HG03432 (cell line): ENCODE measurements around the gene TRIM16.
"Not testable (repeated sequence)": the region's sequence is repeated elsewhere in the genome, so short reads cannot be mapped to it uniquely, and the experiment has no call there.

ENCODE experiments used
- ATAC-seq: cut with Tn5 transposase; IDR thresholded peaks from one replicate; pipeline ENCODE4 v1.9.1; 2021; ENCODE audit warnings: mild to moderate bottlenecking, moderate library complexity; ENCODE audit not compliant: unreplicated experiment

Gene TRIM16

DNA sequence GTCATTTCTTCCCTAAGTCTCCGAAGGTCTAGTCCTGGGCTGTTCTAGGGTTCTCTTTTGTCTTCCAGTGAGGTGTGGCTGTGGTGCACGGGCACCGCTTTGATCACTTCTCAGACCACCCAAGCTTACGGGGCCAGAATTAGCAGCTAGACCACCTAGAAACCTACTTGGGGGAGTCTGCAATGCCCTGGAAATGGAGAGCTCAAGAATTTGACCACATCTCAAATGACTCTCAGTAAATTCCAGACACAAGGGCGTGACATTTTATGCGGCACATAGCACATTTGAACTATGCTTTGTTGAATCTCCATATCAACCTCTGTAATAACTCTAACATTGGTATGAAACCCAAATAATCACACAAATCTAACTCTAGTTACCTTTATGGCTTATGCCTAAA lies 24.9 kb downstream of the TRIM16 start:
- no peak for ATAC-seq

DNA sequence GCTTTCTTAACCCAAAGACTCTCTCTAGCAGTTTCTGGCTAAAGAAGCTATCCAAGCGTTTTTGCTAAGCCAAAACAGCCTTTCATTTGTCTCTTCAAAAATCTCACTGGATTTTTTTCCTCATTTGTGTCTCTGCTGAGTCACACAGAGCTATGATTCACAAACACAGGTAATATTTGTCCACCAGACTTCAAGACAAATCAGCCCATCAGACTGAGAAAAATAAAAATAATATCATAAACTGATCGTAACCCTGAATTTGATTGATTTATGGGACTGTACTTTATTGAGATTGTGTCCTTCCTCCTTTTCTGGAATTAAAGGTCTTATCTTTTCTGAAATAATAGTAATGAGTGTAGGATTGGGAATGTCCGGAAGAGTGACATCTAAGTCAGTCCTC lies 25.8 kb downstream of the TRIM16 start:
- ATAC-seq: no peak

DNA sequence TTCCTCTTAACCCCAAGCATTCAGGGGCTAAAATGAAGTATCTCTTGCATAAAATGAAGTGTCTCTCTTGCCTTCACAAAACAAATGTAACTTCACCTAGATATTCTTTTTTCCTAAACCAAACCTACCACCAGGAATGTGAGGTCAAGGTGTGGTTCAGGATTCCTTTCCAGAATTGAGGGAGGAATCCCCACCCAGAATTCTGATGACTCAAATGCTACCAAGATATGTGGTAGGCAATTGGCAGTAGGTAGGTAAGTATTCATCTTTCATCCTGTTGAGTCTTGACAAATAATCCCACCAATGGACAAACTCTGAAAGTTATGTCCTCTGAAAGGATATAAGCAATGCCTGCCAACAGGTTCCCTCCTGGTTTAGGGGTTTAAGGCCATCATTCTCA lies 26.2 kb downstream of the TRIM16 start:
- ATAC-seq: no peak

DNA sequence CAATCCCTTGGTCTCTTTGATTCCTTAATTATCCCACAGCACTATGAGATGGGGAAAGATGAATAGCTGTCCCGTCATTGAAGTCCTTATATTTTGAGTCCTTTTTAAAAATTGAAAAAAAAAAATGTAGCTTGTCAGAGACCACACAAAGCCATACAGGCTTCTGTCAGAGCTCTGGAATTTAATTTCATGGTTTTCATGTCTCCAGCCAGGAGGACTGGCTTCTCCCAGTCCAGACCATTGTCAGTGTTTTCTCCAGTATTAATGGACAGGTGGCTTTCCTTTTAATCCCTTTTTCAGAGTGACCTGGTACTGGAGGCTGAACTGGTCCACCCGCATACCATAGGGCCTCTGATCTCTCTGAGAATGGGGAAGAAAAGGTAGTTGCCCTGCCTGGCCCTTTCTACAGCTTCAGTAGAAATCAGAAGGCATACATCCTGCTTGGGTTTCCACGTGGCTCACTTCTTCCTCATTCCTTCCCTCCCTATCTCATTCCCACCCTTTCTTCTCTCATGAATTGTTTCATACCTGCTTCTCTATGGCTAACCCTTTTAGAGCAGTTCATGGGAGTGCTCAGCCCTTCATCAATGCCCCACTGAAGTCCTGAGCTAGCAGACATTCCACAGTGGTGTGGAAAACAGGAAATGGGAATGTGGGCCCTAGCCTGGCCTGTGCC lies 29.1 kb downstream of the TRIM16 start:
- ATAC-seq: no peak

DNA sequence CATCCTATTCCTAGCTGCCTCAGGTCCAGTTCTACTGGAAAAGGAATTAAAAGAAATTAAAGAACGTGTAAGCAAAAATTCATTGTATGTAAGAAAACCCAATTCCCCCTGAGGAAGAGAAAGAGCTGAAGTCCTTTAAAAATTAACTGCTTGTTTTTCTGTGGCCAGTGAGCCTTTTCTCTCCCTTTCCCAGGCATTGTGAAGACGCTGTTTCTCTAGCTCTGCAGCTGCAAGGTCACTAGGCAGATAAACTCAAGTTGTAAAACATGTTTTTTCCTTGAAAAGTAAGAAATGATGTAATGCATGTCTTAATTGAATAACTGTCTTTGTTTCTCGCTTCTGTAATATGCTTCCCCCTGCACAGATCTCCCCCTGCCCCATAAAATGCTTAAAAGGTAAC lies 29.7 kb downstream of the TRIM16 start:
- not testable (repeated sequence) for ATAC-seq

DNA sequence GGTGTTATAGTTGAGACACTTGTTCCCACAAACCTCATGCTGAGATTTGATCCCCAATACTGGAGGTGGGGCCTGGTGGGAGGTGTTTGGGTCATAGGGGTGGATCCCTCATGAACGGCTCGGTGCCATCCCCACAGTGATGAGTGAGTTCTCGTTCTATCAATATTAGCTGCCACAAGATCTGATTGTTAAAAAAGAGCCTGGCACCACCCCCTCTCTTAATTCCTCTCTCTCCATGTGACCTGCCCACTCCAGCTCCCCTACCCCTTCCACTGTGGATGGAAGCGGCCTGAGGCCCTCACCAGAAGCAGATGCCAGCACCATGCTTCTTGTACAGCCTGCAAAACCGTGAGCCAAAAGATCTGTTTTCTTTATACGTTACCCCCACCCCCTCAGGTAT lies 31.2 kb downstream of the TRIM16 start:
- no peak for ATAC-seq

DNA sequence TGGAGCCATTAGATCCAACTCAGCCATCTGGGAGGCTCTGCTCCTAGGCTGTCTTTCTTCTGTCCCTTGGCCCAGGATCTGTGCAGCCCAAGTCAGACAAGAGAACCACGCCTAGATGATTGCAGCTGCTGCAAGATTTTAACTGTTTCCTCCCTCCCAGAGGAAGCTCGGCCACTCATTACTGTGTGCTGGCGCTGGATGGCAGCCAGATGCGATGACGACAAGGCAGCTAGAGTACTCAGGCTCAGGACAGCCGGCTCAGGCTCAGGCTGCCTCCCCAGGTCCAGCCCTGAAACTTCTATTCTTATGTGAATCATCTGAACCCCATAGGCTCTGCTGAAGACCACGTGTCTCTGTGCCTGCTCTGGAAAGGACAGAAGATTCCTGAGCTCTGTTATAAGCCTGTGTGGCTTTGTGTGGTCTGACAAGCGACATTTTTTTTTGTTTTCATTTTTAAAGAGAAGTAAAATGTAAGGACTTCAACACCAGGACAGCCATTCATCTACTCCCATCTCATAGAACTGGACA lies 32.5 kb downstream of the TRIM16 start:
- ATAC-seq: peak; percentile 86

DNA sequence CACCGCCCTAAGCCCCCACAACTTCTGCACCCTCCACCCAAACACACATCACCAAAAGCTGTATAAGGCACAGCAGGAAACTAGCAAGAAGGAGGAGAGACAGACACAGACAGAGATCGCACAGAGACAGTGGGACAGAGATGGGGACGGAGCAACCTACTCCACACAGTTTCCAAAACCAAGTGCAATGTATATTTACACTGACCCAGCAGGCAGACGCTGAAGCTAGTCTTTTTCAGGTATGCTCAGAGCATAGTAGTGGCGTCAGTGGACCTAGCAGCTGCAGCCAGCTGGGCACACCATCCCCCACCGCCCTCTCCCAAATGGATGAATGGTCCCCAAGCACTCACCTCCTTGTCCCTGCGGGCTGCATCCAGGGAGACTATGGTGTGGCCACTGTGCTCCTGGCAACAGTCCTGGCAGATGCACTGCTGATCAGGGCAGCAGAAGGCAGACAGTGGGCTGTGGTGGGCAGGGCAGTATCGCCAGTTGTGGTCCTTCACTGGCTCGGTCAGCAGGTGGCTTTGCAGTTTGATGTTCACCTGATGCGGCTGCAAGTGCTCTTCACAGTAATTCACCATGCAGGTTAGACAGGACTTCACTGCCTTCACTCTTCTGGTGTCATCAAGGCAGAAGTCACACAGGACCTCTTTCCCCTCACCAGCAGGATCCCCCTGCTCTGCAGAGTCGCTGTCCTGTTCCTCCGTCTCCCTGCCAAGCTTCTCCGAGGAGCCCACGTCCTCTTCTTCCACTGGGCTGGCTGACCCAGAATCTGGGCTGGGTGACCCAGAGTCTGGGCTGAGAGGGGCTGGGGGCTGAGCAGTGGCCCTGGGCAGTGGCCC lies 33.1 kb downstream of the TRIM16 start:
- no peak for ATAC-seq

DNA sequence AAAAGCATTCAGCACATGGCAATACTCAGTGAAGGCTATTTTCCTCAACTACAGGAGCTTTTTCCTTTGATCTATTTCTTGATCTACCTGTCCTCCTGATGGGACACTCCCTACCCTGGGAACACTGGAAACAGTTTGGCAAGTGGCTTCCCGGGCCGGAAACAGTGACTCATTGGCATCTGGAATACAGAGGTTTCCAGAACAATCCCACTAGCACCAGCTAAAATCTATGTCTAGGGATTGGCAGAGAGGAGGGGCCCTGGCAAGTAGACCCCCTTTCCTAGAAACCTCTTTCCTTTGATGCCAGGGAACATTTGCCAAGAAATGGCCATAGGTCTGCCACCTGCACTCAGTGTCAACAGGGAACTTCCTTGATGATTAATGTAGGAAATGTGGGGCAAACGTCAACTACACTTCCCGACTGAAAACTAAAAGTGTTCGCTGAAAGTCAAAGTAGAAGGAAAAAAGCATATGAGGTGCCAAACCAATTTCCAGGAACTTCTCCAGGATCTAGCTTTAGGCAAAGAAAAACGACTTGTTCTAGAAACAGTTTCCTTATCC lies 34.2 kb downstream of the TRIM16 start:
- no peak for ATAC-seq

DNA sequence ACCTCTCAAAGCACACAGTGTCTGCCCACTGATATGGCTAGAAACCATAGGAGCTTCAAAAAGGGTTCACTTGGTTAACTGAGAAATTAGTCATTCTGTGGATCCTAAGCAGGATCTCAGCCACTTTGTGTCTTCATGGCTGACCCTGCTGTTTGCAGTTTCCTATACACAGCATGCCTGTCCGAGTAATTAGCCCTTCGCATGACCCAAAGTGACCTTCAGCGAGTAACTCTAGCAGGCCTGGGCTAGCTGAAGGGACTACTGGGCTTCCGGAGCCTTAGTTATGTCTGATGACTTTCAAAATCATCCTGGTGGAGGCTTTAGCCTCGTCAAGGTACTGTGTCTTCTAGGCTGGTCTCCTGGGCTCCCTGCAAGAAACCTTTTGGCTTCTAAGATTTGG lies 35.7 kb downstream of the TRIM16 start:
- ATAC-seq: no peak

DNA sequence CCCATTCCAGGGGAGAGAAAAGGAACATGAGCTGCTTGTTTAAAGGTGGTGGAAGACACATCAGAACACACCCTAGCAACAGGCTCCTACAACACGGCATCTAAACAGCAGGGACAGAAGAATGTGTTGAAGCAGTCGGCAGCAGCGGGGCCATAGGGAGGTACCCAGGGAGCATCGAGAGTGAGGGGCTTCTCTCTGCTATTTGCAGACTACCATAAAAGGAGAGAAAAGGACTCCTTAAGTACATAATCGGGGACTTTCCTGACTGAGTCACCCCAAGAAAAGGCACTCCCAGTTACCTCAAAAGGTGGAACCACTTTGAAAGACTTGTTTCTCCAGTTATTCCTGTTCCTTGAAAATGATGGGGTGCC lies 38.2 kb downstream of the TRIM16 start:
- peak; percentile 47 for ATAC-seq

DNA sequence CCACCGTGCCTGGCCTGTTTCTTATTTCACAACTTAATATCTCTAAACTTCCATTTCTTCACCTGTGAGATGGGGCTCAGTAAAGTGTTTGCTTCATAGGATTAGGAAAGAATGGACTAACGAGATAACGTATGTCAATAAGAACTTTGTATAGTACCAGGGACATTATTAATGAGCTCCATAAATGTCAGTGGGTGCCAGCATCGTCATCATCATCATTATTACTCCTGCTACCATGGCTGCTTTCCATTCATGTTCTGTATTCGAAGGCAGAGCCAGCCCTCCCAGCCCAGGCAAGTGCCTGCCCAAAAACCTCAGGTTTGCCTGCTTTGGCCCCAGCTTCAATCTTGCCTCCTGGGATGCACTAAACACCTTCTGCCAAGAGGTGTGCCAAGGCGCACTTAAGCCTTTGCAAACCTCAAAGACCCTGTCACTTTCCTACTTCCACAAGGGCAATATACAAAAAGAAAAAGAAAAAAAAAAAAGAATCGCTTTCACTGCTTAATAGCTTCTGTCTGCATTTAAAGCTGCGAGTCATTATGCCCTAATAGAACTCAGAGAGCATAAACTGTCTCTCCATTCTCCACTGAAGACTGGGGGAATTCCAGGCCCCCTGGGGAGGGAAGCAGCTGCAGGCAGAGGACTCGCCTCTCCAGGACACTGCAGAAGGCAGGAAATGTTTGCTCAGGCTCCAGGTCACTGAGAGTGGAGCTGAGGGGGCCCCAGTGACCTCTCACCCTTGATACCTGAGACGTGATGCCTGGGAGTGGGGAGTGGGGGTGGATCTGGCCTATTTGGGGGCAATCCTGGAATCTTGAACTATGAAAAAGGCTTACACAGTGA lies 38.8 kb downstream of the TRIM16 start:
- ATAC-seq: peak; percentile 48

DNA sequence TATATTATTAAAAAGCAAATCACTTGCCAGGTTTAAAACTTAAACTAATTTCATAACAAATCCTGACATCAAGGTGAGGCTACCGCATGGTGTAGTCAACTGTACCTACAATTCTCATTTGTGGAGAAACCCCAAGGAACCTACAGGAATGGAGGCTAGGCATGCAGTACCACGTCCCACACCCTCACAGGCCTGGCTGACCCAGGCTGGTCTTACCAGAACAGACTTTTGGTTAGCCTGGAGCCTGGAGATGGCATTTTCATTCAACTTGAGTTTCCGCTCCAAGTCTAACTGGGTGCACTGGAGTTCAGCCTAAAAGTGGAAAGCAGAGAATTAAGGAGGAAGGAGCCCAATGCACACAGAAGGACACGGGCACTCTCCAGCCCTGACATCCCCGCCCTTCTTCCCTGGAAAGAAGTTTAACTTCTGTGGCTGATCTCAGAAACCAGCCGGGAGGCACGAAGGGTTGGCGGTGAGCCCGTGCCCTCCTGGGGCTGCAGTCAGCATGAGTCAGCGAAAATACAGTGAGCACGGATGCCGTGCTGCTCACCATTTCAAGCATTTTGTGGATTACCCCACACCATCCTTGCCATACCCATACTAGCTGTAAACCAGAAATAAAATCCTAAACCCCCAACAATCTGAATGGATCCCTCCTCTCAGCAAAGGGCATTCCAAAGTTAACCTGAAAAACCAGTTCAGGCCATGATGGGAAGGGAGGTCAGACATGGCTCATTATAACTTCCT lies 41.4 kb downstream of the TRIM16 start:
- not testable (repeated sequence) for ATAC-seq

DNA sequence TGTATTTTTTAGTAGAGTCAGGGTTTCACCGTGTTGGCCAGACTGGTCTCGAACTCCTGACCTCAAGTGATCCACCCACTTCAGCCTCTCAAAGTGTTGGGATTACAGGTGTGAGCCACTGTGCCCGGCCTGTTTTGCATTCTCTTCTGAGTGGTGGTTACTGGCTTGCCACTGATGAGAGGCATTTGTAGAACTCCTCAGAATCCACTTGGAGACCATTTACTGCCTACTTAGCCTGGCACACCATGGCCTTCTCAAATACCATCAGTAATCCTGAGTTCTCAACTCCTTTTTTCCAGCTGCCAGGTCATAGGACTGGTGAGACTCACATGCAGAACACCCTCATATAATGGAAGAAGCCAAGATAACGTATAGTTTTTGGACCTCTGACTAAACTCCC lies 42.1 kb downstream of the TRIM16 start:
- not testable (repeated sequence) for ATAC-seq

DNA sequence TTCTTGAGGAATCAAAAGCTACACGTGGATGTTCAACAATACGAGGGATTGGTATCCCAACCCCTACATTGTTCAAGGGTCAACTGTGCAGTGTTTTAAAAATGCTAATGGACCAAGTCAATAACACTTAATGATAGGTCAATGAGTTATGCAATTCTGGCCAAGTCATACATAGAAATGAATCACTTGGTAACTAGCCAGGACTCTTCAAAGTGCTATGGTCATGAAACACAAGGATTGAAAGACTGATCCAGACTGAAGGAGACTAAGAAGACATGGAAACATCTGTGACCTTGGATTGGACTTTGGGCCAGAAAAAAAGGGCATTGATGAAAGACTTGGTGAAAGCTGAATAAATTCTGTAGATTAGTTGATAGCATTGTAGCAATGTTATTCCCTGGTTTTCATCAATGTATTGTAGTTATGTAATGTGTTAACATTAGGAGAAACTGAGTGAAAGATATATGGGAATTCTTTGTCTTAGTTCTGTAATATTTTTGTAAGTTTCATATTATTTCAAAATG lies 53.1 kb downstream of the TRIM16 start:
- not testable (repeated sequence) for ATAC-seq

DNA sequence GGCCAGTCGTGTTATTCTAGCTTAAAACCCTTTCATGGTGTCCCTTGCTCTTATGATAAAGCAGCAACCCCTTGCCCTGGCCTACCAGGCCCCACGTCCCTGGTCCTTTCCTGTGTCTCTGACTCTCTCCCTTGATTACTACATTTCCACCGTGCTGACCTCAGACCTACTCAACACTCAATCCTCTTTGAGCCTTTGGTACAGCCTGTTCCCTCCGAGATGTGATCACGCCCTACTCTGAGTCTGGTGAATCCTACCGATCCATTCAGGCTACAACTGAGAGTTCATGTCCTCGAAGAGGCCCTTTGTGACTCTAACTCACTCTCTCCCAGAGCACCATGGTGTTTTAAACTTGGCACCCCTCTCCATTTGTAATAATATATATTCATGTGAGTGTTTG lies 54.1 kb downstream of the TRIM16 start:
- ATAC-seq: not testable (repeated sequence)

DNA sequence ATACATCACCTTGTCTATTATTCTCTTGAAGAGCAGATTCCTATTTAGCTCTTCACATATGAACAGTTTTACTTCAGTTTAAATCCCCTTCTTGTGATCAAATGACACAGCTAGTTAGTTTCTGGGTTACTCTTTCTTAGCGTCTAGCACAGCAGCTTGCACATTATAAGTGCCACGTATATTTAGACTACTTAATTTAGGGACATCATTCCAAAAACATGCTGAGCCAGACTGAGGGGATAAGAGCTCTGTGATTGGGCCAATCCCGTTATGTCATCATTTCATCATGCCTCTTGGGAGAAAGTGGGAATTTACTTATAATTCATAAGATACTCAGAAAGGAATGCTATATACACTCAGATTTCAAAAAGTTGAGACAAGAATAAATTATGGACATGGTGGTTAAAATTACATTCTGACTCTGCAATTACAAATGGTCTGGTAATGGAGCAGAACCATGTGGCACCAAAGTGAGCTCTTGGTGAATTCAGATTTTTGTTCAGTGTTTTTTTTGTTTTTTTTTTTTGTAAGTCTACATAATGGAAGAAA lies 60.4 kb downstream of the TRIM16 start:
- ATAC-seq: not testable (repeated sequence)

DNA sequence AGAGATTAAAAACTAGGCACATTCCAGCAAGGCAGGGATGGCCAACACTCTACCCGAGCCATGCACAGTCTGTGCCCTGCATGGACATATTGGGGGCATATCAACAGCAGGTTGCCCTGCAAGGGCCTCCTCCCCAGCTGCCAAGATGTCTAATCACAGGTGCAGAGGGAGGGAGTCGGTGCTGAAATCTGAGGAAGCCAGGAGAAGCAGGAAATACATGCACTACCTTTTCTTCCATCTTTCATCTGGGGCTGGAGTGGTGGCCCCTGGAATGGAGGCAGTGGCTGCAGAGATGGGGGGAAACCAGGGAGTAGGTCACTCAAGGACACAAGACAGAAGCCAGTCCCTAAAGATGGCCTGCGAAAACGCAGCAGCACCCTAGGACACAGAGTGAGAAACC lies 60.9 kb downstream of the TRIM16 start:
- not testable (repeated sequence) for ATAC-seq

DNA sequence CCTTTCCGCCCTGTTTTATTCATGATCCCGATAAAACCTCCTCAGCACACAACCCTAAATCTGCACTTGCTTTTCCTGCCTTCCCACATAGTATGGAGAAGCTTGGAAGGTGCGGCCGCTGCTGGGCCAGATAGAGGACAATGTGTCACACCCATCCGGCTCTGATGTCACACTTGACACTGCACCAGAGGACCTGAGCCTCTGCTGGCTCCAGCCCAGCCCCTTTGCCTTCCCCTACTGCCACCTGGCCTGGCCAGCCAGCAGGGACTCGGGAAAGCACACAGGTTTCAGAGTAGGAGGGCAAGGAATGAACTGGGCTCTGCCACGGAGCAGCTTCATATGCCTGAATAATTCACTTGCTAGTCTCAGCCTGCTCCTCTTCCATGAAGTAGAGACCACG lies 62.0 kb downstream of the TRIM16 start:
- not testable (repeated sequence) for ATAC-seq
